ENCODE measurements around the gene UNC79.

UNC79 gene

GRCh38 chr14:93749076-93749420 is 318.3 kb downstream of the UNC79 start:
- no peak for DNase-seq (ENCODE audit: low read depth)

GRCh38 chr14:93751946-93752655 is 321.4 kb downstream of the UNC79 start:
- DNase-seq (ENCODE audit: low read depth), result no peak

- no peak for DNase-seq (ENCODE audit: low read depth)
These were observed 322.3 kb downstream of the UNC79 start for GRCh38 chr14:93752980-93753561.

DNA sequence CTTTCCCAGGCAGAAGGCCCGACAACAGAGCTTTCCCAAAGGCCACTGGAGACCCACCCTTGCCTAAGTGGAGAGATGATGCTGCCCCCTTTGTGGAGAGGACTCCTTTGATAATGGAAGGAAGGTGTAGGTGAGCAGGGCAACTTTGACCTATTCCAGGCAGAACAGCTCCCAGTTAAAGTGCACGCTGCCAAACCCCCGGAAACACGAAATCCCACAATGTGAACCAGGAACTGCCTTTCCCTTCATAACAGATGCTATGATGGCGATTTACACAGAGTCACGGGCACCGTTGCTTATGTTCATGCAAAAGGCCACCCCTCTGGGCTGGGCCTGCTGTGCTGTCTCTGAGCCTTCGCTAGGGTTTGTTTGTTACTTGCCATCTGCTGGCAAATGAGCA is 322.9 kb downstream of the UNC79 start:
- DNase-seq (ENCODE audit: low read depth), result no peak

GRCh38 chr14:93757206-93757605 is 326.5 kb downstream of the UNC79 start:
- DNase-seq (ENCODE audit: low read depth), result no peak
